Suprapubic skin (tissue), 3 donors: Measurements from ENCODE around the gene DAP.

ENCODE experiments used
- POLR2A ChIP-seq, 2 donors: fragments of 450-650 bp; IDR thresholded peaks; one replicate each; pipeline ENCODE4 v1.6.1; 2017; ENCODE audit warnings: antibody characterized with exemption in 2 of 2, mild to moderate bottlenecking in 2 of 2, moderate library complexity in 2 of 2
- TF ChIP-seq, protein P1 (sequence below), 2 donors: fragments of 200-600 bp in 1 of 2; fragments of 450-650 bp in 1 of 2; sonication (generic) in 1 of 2; IDR thresholded peaks; one replicate each; pipeline ENCODE4 v1.5.1; 2016 to 2019; ENCODE audit warnings: antibody characterized with exemption in 2 of 2, mild to moderate bottlenecking in 1 of 2, moderate library complexity in 1 of 2

GRCh38 chr5:10673407-10673806 lies 87.6 kb downstream of the DAP start:
- TF ChIP-seq, protein P1, sequence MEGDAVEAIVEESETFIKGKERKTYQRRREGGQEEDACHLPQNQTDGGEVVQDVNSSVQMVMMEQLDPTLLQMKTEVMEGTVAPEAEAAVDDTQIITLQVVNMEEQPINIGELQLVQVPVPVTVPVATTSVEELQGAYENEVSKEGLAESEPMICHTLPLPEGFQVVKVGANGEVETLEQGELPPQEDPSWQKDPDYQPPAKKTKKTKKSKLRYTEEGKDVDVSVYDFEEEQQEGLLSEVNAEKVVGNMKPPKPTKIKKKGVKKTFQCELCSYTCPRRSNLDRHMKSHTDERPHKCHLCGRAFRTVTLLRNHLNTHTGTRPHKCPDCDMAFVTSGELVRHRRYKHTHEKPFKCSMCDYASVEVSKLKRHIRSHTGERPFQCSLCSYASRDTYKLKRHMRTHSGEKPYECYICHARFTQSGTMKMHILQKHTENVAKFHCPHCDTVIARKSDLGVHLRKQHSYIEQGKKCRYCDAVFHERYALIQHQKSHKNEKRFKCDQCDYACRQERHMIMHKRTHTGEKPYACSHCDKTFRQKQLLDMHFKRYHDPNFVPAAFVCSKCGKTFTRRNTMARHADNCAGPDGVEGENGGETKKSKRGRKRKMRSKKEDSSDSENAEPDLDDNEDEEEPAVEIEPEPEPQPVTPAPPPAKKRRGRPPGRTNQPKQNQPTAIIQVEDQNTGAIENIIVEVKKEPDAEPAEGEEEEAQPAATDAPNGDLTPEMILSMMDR (IDR thresholded peaks at IDR 0.05): no peak
- TF ChIP-seq POLR2A (IDR thresholded peaks at IDR 0.05): no peak
